HepG2 (cell line): ENCODE data around the gene NPPC. TPM values are rescaled to one million over a fixed set of nuclear protein-coding genes. Genes with fewer than 3 reads are reported as not detected.

Source experiments
- ADNP ChIP-seq: sonication (generic); formaldehyde crosslinking; IDR thresholded peaks from 2 replicates; pipeline ENCODE4 v1.4.0; 2020; ENCODE audit warnings: missing genetic modification reagents
- AGO2 ChIP-seq: fragments of 200-400 bp; formaldehyde crosslinking; optimal IDR thresholded peaks from 2 replicates; pipeline ENCODE3; 2017; ENCODE audit warnings: mild to moderate bottlenecking, low read depth, low read length, moderate library complexity
- ELF1 ChIP-seq: sonication (generic); formaldehyde crosslinking; IDR thresholded peaks from 2 replicates; pipeline ENCODE4 v1.4.0; 2020; ENCODE audit warnings: missing genetic modification reagents
- MAF1 ChIP-seq: sonication (generic); formaldehyde crosslinking; IDR thresholded peaks from 2 replicates; pipeline ENCODE4 v1.5.0; 2020; ENCODE audit warnings: missing genetic modification reagents, borderline replicate concordance
- RXRB ChIP-seq: IDR thresholded peaks from 2 replicates; pipeline ENCODE4 v1.6.1; 2016; ENCODE audit warnings: borderline replicate concordance, missing genetic modification reagents, missing compliant biosample characterization
- ZBTB3 ChIP-seq: sonication (generic); formaldehyde crosslinking; IDR thresholded peaks from 2 replicates; pipeline ENCODE4 v1.4.0; 2020; ENCODE audit warnings: low read depth, mild to moderate bottlenecking, moderate library complexity, missing genetic modification reagents, borderline replicate concordance
- ZNF510 ChIP-seq: sonication (generic); formaldehyde crosslinking; IDR thresholded peaks from 2 replicates; pipeline ENCODE4 v1.4.0; 2020; ENCODE audit warnings: low read depth, mild to moderate bottlenecking, missing genetic modification reagents
- ZNF543 ChIP-seq: sonication (generic); formaldehyde crosslinking; IDR thresholded peaks from 2 replicates; pipeline ENCODE4 v1.4.0; 2020; ENCODE audit warnings: mild to moderate bottlenecking, missing genetic modification reagents
- ZNF605 ChIP-seq: sonication (generic); formaldehyde crosslinking; IDR thresholded peaks from 2 replicates; pipeline ENCODE4 v1.8.0; 2022; ENCODE audit warnings: mild to moderate bottlenecking, missing genetic modification reagents
- ZNF678 ChIP-seq: sonication (generic); formaldehyde crosslinking; IDR thresholded peaks from 2 replicates; pipeline ENCODE4 v1.4.0; 2020; ENCODE audit warnings: mild to moderate bottlenecking, missing genetic modification reagents
- ZNF780A ChIP-seq: sonication (generic); formaldehyde crosslinking; IDR thresholded peaks from 2 replicates; pipeline ENCODE4 v1.8.0; 2022; ENCODE audit warnings: mild to moderate bottlenecking, missing genetic modification reagents, moderate library complexity
- ZZZ3 ChIP-seq: sonication (generic); formaldehyde crosslinking; IDR thresholded peaks from 2 replicates; pipeline ENCODE4 v1.4.0; 2020; ENCODE audit warnings: missing genetic modification reagents, mild to moderate bottlenecking, borderline replicate concordance
- polyA plus RNA-seq, 8 experiments: library from polyadenylated mRNA; depleted of rRNA in 3 of 8; stranded (reverse) in 7 of 8; unstranded in 1 of 8; fragments of >200 nt; fragmentation: Illumina TruSeq in 4 of 8; extraction: Trizol in 4 of 8; gene quantifications; 2 replicates each; pipeline versions ENCODE4 v1.2.1 to v1.2.3, GENCODE V29; 2011 to 2016; ENCODE audit warnings: low read depth in 4 of 8, missing spikeins in 1 of 8, mixed read lengths in 1 of 8; ENCODE audit not compliant: insufficient read depth in 1 of 8
- total RNA-seq, 5 experiments: library from RNA; depleted of rRNA; stranded (reverse); fragments of >200 nt; fragmentation: Illumina TruSeq; extraction: Trizol; gene quantifications; 2 replicates each; pipeline ENCODE4 v1.2.3, GENCODE V29; 2016; ENCODE audit warnings: low read depth in 1 of 5
- TF ChIP-seq, protein P1 (sequence below): IDR thresholded peaks from 2 replicates; pipeline ENCODE4 v1.6.1; 2016; ENCODE audit warnings: missing compliant biosample characterization, missing genetic modification reagents, borderline replicate concordance
- TF ChIP-seq, protein P2 (sequence below): sonication (generic); formaldehyde crosslinking; IDR thresholded peaks from 2 replicates; pipeline ENCODE4 v1.4.0; 2020; ENCODE audit warnings: missing genetic modification reagents, borderline replicate concordance
- TF ChIP-seq, protein P3 (sequence below): fragments of 450-650 bp; IDR thresholded peaks from 2 replicates; pipeline ENCODE4 v1.6.1; 2017; ENCODE audit warnings: mild to moderate bottlenecking
- TF ChIP-seq, protein P4 (sequence below): sonication (generic); formaldehyde crosslinking; IDR thresholded peaks from 2 replicates; pipeline ENCODE4 v1.8.0; 2022; ENCODE audit warnings: missing genetic modification reagents, mild to moderate bottlenecking, borderline replicate concordance
- TF ChIP-seq, protein P5 (sequence below): sonication (generic); formaldehyde crosslinking; IDR thresholded peaks from 2 replicates; pipeline ENCODE4 v1.9.0; 2021; ENCODE audit warnings: missing genetic modification reagents, borderline replicate concordance
- TF ChIP-seq, protein P6 (sequence below): IDR thresholded peaks from 2 replicates; pipeline ENCODE4 v1.6.1; 2016

The NPPC gene
- total and polyA plus RNA-seq, 2 of the 13 experiments (the other 11 are each of a cell fraction or from before 2014, with no cell fraction given): 0.11 TPM; not detected in 1

DNA sequence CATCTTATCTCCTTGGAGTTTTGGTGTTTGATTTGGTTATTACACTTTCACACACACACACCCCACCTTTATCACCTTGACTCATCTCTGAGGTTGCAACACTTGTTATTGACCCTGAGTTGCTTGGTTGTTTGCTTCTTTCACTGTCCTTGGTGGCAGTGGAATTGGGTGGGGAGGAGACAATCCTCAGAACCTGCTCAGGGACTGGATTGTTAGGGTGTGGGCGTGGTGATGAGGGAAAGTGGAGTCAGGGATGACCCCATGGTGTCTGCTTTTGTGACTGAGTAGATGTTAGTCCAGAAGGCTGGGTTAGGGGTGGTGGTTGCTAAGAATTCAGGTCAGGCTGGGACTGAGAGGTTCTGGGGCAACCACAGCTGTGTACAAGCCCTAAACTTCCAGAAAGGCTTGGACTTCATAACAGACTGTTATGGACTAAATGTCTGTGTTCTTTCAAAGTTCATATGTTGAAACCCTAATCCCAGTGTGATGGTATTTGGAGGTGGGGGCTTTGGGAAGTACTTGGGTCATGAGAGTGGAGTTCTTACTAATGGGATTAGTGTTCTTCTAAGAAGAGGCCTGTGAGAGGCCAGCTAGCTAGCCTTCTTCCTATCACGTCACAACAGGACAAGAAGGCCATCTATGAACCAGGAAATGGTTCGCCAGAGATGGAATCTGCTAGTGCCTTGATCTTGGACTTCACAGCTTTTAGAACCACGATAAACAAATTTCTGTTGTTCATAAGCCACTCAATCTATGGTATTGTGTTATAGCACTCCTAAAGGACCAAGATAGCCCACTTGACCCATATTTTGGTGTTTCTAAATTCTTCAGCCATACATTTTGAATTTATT, 31.9 kb upstream of the NPPC start (continued):
- TF ChIP-seq, protein P1, sequence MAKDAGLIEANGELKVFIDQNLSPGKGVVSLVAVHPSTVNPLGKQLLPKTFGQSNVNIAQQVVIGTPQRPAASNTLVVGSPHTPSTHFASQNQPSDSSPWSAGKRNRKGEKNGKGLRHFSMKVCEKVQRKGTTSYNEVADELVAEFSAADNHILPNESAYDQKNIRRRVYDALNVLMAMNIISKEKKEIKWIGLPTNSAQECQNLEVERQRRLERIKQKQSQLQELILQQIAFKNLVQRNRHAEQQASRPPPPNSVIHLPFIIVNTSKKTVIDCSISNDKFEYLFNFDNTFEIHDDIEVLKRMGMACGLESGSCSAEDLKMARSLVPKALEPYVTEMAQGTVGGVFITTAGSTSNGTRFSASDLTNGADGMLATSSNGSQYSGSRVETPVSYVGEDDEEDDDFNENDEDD: no peak
- TF ChIP-seq ADNP (no peak), ZBTB3 (CRISPR knock-in tag) (no peak), ZNF678 (CRISPR knock-in tag) (no peak), ZNF780A (CRISPR knock-in tag) (no peak), MAF1 (CRISPR knock-in tag) (no peak), ZNF510 (CRISPR knock-in tag) (no peak), ZNF605 (CRISPR knock-in tag) (peak; percentile 55; the same call in 1 of the 2 replicates), AGO2 (no peak), ZZZ3 (CRISPR knock-in tag) (no peak), RXRB (CRISPR knock-in tag) (no peak), ELF1 (CRISPR knock-in tag) (peak; percentile 16; the same call in 1 of the 2 replicates), ZNF543 (no peak)
- TF ChIP-seq, protein P2, sequence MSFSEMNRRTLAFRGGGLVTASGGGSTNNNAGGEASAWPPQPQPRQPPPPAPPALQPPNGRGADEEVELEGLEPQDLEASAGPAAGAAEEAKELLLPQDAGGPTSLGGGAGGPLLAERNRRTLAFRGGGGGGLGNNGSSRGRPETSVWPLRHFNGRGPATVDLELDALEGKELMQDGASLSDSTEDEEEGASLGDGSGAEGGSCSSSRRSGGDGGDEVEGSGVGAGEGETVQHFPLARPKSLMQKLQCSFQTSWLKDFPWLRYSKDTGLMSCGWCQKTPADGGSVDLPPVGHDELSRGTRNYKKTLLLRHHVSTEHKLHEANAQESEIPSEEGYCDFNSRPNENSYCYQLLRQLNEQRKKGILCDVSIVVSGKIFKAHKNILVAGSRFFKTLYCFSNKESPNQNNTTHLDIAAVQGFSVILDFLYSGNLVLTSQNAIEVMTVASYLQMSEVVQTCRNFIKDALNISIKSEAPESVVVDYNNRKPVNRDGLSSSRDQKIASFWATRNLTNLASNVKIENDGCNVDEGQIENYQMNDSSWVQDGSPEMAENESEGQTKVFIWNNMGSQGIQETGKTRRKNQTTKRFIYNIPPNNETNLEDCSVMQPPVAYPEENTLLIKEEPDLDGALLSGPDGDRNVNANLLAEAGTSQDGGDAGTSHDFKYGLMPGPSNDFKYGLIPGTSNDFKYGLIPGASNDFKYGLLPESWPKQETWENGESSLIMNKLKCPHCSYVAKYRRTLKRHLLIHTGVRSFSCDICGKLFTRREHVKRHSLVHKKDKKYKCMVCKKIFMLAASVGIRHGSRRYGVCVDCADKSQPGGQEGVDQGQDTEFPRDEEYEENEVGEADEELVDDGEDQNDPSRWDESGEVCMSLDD (CRISPR knock-in tag): no peak
- TF ChIP-seq, protein P3, sequence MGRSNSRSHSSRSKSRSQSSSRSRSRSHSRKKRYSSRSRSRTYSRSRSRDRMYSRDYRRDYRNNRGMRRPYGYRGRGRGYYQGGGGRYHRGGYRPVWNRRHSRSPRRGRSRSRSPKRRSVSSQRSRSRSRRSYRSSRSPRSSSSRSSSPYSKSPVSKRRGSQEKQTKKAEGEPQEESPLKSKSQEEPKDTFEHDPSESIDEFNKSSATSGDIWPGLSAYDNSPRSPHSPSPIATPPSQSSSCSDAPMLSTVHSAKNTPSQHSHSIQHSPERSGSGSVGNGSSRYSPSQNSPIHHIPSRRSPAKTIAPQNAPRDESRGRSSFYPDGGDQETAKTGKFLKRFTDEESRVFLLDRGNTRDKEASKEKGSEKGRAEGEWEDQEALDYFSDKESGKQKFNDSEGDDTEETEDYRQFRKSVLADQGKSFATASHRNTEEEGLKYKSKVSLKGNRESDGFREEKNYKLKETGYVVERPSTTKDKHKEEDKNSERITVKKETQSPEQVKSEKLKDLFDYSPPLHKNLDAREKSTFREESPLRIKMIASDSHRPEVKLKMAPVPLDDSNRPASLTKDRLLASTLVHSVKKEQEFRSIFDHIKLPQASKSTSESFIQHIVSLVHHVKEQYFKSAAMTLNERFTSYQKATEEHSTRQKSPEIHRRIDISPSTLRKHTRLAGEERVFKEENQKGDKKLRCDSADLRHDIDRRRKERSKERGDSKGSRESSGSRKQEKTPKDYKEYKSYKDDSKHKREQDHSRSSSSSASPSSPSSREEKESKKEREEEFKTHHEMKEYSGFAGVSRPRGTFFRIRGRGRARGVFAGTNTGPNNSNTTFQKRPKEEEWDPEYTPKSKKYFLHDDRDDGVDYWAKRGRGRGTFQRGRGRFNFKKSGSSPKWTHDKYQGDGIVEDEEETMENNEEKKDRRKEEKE: no peak
- TF ChIP-seq, protein P4, sequence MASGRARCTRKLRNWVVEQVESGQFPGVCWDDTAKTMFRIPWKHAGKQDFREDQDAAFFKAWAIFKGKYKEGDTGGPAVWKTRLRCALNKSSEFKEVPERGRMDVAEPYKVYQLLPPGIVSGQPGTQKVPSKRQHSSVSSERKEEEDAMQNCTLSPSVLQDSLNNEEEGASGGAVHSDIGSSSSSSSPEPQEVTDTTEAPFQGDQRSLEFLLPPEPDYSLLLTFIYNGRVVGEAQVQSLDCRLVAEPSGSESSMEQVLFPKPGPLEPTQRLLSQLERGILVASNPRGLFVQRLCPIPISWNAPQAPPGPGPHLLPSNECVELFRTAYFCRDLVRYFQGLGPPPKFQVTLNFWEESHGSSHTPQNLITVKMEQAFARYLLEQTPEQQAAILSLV (CRISPR knock-in tag): no peak
- TF ChIP-seq, protein P5, sequence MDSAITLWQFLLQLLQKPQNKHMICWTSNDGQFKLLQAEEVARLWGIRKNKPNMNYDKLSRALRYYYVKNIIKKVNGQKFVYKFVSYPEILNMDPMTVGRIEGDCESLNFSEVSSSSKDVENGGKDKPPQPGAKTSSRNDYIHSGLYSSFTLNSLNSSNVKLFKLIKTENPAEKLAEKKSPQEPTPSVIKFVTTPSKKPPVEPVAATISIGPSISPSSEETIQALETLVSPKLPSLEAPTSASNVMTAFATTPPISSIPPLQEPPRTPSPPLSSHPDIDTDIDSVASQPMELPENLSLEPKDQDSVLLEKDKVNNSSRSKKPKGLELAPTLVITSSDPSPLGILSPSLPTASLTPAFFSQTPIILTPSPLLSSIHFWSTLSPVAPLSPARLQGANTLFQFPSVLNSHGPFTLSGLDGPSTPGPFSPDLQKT (CRISPR knock-in tag): no peak
- TF ChIP-seq, protein P6, sequence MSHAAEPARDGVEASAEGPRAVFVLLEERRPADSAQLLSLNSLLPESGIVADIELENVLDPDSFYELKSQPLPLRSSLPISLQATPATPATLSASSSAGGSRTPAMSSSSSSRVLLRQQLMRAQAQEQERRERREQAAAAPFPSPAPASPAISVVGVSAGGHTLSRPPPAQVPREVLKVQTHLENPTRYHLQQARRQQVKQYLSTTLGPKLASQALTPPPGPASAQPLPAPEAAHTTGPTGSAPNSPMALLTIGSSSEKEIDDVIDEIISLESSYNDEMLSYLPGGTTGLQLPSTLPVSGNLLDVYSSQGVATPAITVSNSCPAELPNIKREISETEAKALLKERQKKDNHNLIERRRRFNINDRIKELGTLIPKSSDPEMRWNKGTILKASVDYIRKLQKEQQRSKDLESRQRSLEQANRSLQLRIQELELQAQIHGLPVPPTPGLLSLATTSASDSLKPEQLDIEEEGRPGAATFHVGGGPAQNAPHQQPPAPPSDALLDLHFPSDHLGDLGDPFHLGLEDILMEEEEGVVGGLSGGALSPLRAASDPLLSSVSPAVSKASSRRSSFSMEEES (CRISPR knock-in tag): no peak
